NCI-H460 (cell line): ENCODE results near the gene HTR6. TPM values are rescaled to one million over a fixed set of nuclear protein-coding genes. Genes with fewer than 3 reads are reported as not detected.

Experiments
- DNase-seq: peaks from one replicate; pipeline ENCODE4 v3.0.0-alpha.2; 2016; ENCODE audit warnings: low read depth; ENCODE audit errors: extremely low read depth
- total RNA-seq: library from RNA; depleted of rRNA; stranded (reverse); fragments of >200 nt; shearing (Covaris generic); gene quantifications from 2 replicates; pipeline ENCODE4 v1.2.3, GENCODE V29; 2014; rRNA removed

The HTR6 gene
- total RNA-seq, 1 experiment from 2014 or later, result not detected

GRCh38 chr1:19710825-19711611 lies 46.3 kb downstream of the HTR6 start:
- DNase-seq, result no peak

GRCh38 chr1:19712928-19713327 lies 48.3 kb downstream of the HTR6 start:
- no peak for DNase-seq

- DNase-seq, result peak; percentile 87
Measured at GRCh38 chr1:19715334-19716203, 50.9 kb downstream of the HTR6 start.

GRCh38 chr1:19717467-19717866 lies 52.8 kb downstream of the HTR6 start:
- DNase-seq, result no peak

GRCh38 chr1:19720174-19720573 lies 55.5 kb downstream of the HTR6 start:
- no peak for DNase-seq

- no peak for DNase-seq
Measured at GRCh38 chr1:19720973-19721372, 56.3 kb downstream of the HTR6 start.

- DNase-seq, result no peak
Measured at GRCh38 chr1:19723874-19724273, 59.2 kb downstream of the HTR6 start.

GRCh38 chr1:19725606-19726005 lies 60.9 kb downstream of the HTR6 start:
- DNase-seq, result no peak

- DNase-seq, result no peak
Measured at GRCh38 chr1:19728413-19729145, 63.9 kb downstream of the HTR6 start.

- DNase-seq, result no peak
Measured at GRCh38 chr1:19730232-19730631, 65.6 kb downstream of the HTR6 start.

Other genes starting within 250 kb of the HTR6 start
- gene CAPZB, start 179.3 kb upstream of the HTR6 start, total RNA-seq, result 37.6 and 43.7 TPM in 2 replicates
- 13.9 and 16.2 TPM in 2 replicates for gene NBL1, start 20.6 kb upstream of the HTR6 start, total RNA-seq
- 3.8 and 4.7 TPM in 2 replicates for gene TMCO4, start 135.0 kb downstream of the HTR6 start, total RNA-seq
- gene RNF186, start 150.4 kb downstream of the HTR6 start, total RNA-seq, result not detected in 2 replicates
- 3.6 and 4.2 TPM in 2 replicates for gene OTUD3, start 217.5 kb downstream of the HTR6 start, total RNA-seq